Fibroblast of skin of left quadriceps (primary cell): Measurements from ENCODE around the gene CRCP.

Experiments used
- DNase-seq, 2 experiments: peaks; one replicate each; pipeline ENCODE4 v3.0.0-alpha.2; 2013; ENCODE audit warnings: low read depth in 2 of 2

The CRCP gene

GRCh38 chr7:66189695-66190503 is 75.3 kb downstream of the CRCP start:
- no peak for DNase-seq

- no peak for DNase-seq
Observed at GRCh38 chr7:66190504-66190857, 75.8 kb downstream of the CRCP start.

- DNase-seq: no peak
Observed at GRCh38 chr7:66193146-66193725, 78.6 kb downstream of the CRCP start.

GRCh38 chr7:66198469-66198868 is 83.8 kb downstream of the CRCP start:
- no peak for DNase-seq

- DNase-seq: no peak
Observed at GRCh38 chr7:66198956-66199355, 84.3 kb downstream of the CRCP start.

- DNase-seq: no peak
Observed at GRCh38 chr7:66202441-66202840, 87.8 kb downstream of the CRCP start.
